Measurements from ENCODE around the gene NEK1.

- TF ChIP-seq CTCF (IDR thresholded peaks at IDR 0.05) (no peak), POLR2A (IDR thresholded peaks at IDR 0.05) (no peak)
Observed at GRCh38 chr4:169618986-169619385, 6.6 kb upstream of the NEK1 start.
